CD4-positive, alpha-beta T cell treated with Interleukin-17A for 4 hours (primary cell): ENCODE data around the gene STMN3.

Experiments
- DNase-seq: peaks from one replicate; pipeline ENCODE4 v3.0.0-alpha.2; 2020; ENCODE audit warnings: mixed read lengths

Gene STMN3

DNA sequence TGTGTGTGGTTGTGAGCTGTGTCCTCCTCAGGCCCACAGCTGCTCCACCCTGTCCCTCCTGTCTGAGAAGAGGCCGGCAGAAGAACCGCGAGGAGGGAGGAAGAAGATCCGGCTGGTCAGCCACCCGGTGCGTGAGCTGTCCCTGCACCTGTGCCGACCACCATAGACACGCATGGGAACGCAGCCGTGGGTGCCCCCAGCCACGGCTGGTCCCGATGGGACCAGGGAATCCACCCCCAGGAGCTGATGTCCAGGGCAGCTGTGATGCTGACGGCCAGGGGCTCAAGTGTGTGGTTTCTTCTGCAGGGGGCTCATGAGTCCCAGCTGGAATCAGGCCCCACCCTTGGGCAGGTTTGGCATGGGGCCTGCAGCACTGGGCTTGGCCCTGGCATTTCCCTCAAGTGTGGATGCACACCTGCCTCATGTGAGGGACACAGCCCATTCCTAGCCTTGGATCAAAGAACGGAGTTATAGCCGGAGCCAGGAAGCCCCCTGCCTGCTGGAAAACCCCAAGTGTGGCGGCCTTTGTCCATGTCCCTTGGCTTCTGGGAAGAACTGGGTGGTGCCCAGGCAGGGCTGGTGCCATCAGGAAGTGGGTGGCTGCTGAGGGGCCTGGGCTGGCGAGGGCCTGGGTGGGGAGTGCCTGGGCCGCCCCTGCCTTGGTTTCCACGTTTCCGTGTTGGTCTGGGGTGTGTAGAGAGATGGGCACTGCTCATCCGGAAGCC is 38.6 kb upstream of the STMN3 start:
- DNase-seq, result no peak

- DNase-seq, result no peak
Observed at GRCh38 chr20:63690898-63691710, 37.9 kb upstream of the STMN3 start.

- DNase-seq, result no peak
Observed at GRCh38 chr20:63690003-63690897, 37.0 kb upstream of the STMN3 start.

- no peak for DNase-seq
Observed at GRCh38 chr20:63689046-63690002, 36.1 kb upstream of the STMN3 start.

- DNase-seq, result no peak
Observed at GRCh38 chr20:63688228-63689045, 35.2 kb upstream of the STMN3 start.

GRCh38 chr20:63687419-63688178 is 34.4 kb upstream of the STMN3 start:
- DNase-seq, result no peak

DNA sequence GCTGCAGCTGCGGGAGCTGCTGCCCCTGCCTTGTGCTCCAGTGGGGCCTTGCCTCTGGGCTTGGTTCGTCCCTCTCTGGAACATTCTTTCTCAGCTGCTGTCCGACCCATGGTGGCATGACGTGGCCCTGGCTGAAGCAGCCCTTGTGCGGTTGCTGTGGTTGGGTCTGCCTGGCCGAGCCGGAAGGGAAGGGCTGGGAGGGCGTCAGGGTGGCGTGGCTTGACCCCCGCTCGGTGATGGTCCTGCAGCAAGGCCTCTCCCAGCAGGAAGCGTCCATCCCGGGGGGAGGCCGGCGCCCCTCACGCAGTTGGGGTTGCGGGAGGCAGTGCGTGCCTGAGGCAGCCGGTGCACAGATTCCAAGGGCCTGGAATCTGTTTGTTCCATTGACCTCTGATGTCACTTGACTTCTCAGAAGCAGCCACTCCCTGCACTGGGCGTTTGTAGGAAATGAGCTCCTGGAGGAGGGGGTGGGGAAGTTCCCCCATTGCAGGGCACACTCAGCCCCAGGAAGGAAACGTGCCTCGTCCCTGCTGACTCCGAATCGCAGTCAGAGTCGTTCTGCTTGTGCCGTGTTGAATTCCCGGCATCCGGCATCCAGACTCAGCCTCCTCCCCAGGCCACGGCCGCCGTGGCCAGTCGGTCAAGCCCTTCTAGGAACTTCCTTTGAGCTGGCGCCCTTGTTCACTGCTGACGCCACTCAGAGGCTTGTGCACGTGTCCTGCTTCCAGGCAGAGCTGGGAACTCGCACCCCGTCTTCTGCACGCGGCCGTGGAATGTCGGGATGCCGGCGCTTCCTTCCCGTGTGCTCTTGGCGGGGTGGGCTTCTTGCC is 33.5 kb upstream of the STMN3 start:
- peak; percentile 46 for DNase-seq

GRCh38 chr20:63686094-63686491 is 32.9 kb upstream of the STMN3 start:
- DNase-seq, result no peak

- no peak for DNase-seq
Observed at GRCh38 chr20:63685269-63686026, 32.2 kb upstream of the STMN3 start.

- DNase-seq, result no peak
Observed at GRCh38 chr20:63682384-63683139, 29.3 kb upstream of the STMN3 start.

GRCh38 chr20:63681609-63682142 is 28.5 kb upstream of the STMN3 start:
- DNase-seq, result no peak

- no peak for DNase-seq
Observed at GRCh38 chr20:63680857-63681608, 27.8 kb upstream of the STMN3 start.

DNA sequence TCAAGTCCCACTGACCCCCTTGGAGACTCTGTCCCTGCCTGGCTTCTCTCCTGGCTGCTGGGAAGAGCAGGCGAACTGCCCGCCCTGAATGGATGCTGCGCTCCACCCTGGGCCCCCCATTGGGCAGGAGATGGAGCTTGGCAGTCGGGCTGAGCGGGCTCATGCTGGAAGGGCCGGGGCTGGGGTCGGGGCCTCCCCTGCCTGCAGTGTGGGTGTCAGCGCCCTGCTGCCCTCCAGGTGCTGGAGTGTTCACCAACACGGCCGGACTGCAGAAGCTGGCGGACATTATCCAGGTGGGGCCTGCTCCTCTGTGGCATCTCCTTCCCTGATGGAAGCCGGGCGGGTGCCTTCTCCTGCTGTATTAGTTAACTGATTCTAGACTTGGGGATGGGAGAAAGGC is 27.2 kb upstream of the STMN3 start:
- DNase-seq, result no peak

DNA sequence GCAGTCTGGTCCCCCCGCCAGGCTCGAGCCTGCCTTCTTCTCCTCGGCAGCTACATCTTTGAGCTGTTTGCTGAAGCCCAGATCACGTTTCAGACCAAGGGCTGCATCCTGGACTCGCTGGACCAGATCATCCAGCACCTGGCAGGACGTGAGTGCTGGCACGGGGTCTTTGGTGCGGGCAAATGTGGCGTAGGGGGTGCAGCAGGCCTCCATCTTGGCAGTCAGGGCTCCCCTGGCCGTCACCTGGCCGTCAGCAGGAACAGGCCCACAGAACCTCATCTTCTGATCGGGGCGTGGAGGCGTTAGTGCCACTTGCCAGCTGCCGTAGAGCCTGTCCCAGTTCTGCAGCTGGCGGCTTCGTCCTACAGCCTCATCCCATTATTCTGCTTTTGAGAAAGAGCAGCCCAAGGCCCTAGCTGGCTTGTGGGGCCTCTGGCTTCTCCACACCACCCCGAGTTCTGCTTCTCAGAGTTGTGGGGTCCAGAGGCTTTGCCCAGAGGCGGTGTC is 26.6 kb upstream of the STMN3 start:
- DNase-seq, result no peak

DNA sequence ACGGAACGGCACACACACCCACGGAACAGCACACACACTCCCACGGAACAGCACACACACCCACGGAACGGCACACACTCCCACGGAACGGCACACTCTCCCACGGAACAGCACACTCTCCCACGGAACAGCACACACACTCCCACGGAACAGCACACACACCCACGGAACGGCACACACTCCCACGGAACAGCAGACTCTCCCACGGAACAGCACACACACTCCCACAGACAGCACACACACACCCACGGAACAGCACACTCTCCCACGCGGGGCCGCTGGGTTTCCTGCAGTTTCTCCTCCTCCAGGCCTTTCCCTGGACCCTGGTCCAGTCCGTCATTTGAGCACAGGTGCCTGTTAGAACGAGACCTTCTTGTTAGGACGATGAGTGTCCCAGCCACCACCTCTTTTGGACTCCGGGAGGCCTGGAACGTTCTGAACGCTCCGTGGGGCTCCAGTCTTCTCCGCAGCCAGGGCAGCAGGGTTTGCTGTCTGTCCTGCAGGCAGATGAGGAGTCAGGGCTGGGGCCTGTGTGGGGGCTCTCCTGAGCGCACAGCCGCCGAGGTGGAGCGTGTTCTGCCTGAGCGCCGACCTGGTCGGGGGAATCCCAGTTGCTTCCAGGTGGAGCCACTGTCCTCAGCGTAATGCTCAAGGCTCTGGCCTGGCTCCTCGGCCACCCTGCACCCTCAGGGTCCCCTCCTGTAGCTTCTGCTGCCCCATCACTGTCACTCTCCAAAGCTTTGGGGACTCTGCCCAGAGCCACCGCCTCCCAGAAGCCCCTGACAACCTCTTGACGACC is 25.6 kb upstream of the STMN3 start:
- no peak for DNase-seq

GRCh38 chr20:63678071-63678470 is 24.8 kb upstream of the STMN3 start:
- no peak for DNase-seq
